PC-3 (cell line): ENCODE results near the gene RGS7. TPM values are rescaled to one million over a fixed set of nuclear protein-coding genes. Genes with fewer than 3 reads are reported as not detected.
A peak's percentile ranks its signal among the peaks of the same experiment; 100 is the strongest.

ENCODE experiments used
- ATAC-seq: fragments of 200-7000 bp; cut with Tn5 transposase; 2 replicates; pipeline ENCODE4 v1.9.1; 2020; ENCODE audit warnings: mild to moderate bottlenecking, moderate library complexity
- BruUV-seq: library from RNA; stranded (reverse); fragments of 400-500 nt; replicated peaks from 2 replicates; lab custom pipeline; 2021; lab: Mats Ljungman, UMichigan
- CTCF ChIA-PET: fragments of 300-600 bp; sonication (Branson Sonifier 250); formaldehyde crosslinking; loops from one replicate; lab custom pipeline; 2022; ENCODE audit warnings: antibody characterized with exemption; lab: Charles Lee
- POLR2A ChIA-PET: fragments of 300-600 bp; sonication (Branson Sonifier 250); formaldehyde crosslinking; loops from one replicate; lab custom pipeline; 2022; ENCODE audit warnings: antibody characterized with exemption; ENCODE audit not compliant: unreplicated experiment; lab: Charles Lee
- DNase-seq: peaks from one replicate; pipeline ENCODE4 v3.0.0-alpha.2; 2015
- H2AFZ ChIP-seq: fragments of 300-600 bp; sonication (generic); 2 replicates; pipeline ENCODE4 v1.6.0; 2016; ENCODE audit warnings: antibody characterized with exemption, low read length
- H3F3A ChIP-seq: fragments of 300-600 bp; sonication (generic); one replicate; pipeline ENCODE4 v1.6.0; 2017; ENCODE audit warnings: antibody characterized with exemption, low read length, control low read depth, mild to moderate bottlenecking; ENCODE audit not compliant: unreplicated experiment
- H3K27ac ChIP-seq: fragments of 300-600 bp; sonication (generic); 2 replicates; pipeline ENCODE4 v1.5.1; 2016; ENCODE audit warnings: mild to moderate bottlenecking, low read length
- H3K27me3 ChIP-seq: fragments of 300-600 bp; sonication (generic); 2 replicates; pipeline ENCODE4 v1.6.1; 2016; ENCODE audit warnings: low read length, mixed read lengths
- H3K36me3 ChIP-seq: fragments of 300-600 bp; sonication (generic); 2 replicates; pipeline ENCODE4 v1.6.1; 2016; ENCODE audit warnings: low read depth, mixed run types, low read length, mixed read lengths
- H3K4me1 ChIP-seq: fragments of 300-600 bp; sonication (generic); 2 replicates; pipeline ENCODE4 v1.5.1; 2016; ENCODE audit warnings: low read length; ENCODE audit not compliant: insufficient read depth
- H3K4me2 ChIP-seq: fragments of 300-600 bp; sonication (generic); 2 replicates; pipeline ENCODE4 v1.6.0; 2016; ENCODE audit warnings: low read length
- H3K4me3 ChIP-seq: fragments of 300-600 bp; sonication (generic); 2 replicates; pipeline ENCODE4 v1.5.1; 2016; ENCODE audit warnings: mild to moderate bottlenecking, low read length, mixed read lengths
- H3K79me2 ChIP-seq: fragments of 300-600 bp; sonication (generic); 2 replicates; pipeline ENCODE4 v1.6.1; 2017; ENCODE audit warnings: low read length, mixed read lengths
- H3K9ac ChIP-seq: fragments of 300-600 bp; sonication (generic); 2 replicates; pipeline ENCODE4 v1.6.0; 2016; ENCODE audit warnings: mild to moderate bottlenecking, low read length
- H3K9me2 ChIP-seq: fragments of 300-600 bp; sonication (generic); replicated peaks from 2 replicates; pipeline ENCODE4 v1.6.1; 2016; ENCODE audit warnings: mixed run types, low read length, mixed read lengths
- H3K9me3 ChIP-seq: fragments of 300-600 bp; sonication (generic); 2 replicates; pipeline ENCODE4 v1.6.1; 2016; ENCODE audit warnings: low read length, mixed read lengths
- H4K20me1 ChIP-seq: fragments of 300-600 bp; sonication (generic); 2 replicates; pipeline ENCODE4 v1.6.1; 2016; ENCODE audit warnings: low read length, mixed read lengths
- EZH2 ChIP-seq: fragments of 300-600 bp; sonication (generic); IDR thresholded peaks from one replicate; pipeline ENCODE4 v1.6.1; 2017; ENCODE audit warnings: antibody characterized with exemption, mild to moderate bottlenecking, low read length; ENCODE audit not compliant: unreplicated experiment
- EZH2phosphoT487 ChIP-seq: fragments of 300-600 bp; sonication (generic); IDR thresholded peaks from 2 replicates; pipeline ENCODE4 v1.6.1; 2018; ENCODE audit warnings: mild to moderate bottlenecking, antibody characterized with exemption, low read length, borderline replicate concordance
- intact Hi-C: fragments of 100-400 bp; cut with micrococcal nuclease; formaldehyde crosslinking; loops from 2 replicates; pipeline ENCODE4 v1.9.0; 2023
- total RNA-seq: library from RNA; depleted of rRNA; stranded (reverse); fragments of >200 nt; gene quantifications from 2 replicates; pipeline ENCODE4 v1.2.3, GENCODE V29; 2014
- TF ChIP-seq, protein P1 (sequence below): fragments of 300-600 bp; sonication (generic); conservative IDR thresholded peaks from 2 replicates; pipeline ENCODE4 v1.5.1; 2017; ENCODE audit warnings: antibody characterized with exemption, low read depth, mild to moderate bottlenecking, low read length

Gene RGS7
- total RNA-seq, 1 experiment from 2014 or later, result 0.15 TPM

DNA sequence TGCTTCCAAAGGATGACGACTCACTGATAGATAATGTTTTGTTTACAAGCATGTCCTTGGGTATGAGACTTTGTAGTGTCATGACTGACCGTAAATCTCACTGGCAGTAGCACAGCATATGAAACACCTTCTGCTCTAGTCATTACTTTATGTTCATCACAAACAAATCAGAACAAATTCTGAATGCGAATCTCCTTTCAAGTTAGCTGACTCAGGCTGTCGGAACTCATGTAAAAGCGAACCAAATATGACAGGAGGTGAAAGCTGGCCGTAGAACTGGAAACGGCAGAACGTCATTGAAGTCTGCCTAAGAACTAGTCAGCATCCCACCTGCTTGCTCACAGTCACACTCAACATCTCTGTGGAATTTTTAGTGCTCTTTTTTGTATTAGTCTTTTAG lies 143.9 kb downstream of the RGS7 start:
- CTCF ChIA-PET, result interaction anchor here (0.7 kb wide), 1 partner anchor 383 kb away, joined by 3 read pairs; no protein-coding TSS in a partner anchor
- H3F3A ChIP-seq, result no peaks in the 10 kb centered on the region
- no peaks in the 10 kb centered on the region for H3K9me2 ChIP-seq
- H3K9ac ChIP-seq, result no peak overlapping the region
- H3K4me1 ChIP-seq, result peaks cover 9% of the 10 kb centered on the region; the same call in 1 of the 2 replicates
- H4K20me1 ChIP-seq, result no peaks in the 10 kb centered on the region
- H3K9me3 ChIP-seq, result no peaks in the 10 kb centered on the region
- H3K36me3 ChIP-seq, result no peaks in the 10 kb centered on the region
- POLR2A ChIA-PET, result no interaction called here
- peak overlapping the region; percentile 5; the same call in 1 of the 2 replicates for H3K4me3 ChIP-seq
- peaks cover 41% of the 10 kb centered on the region for H3K27me3 ChIP-seq
- TF ChIP-seq EZH2, result no peak
- H3K4me2 ChIP-seq, result peak overlapping the region; percentile 55
- ATAC-seq (peak; percentile 68), DNase-seq (peak; percentile 92)
- intact Hi-C loops, result no loop called here
- H3K79me2 ChIP-seq, result no peaks in the 10 kb centered on the region
- H3K27ac ChIP-seq, result no peak overlapping the region
- no TSS peak for BruUV-seq
- peak overlapping the region; percentile 1 for H2AFZ ChIP-seq

DNA sequence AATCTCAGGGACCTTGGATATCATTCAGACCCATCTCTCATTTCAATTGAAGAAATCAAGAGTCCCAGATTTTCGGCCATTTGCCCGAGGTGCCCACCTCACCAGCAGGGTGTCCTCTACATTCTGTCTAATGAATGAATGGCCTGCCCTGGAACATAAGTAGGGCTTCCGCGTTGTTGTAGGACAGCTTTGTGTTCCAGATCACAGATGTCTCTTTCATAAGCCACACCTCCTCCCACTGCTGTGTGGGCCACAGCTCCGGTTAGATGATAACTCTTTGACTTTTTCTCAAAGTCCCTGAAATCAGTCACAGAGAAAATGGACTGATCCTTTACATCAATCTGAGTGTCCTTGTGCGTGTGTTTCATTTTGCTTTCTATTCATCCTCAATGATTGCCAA lies 144.4 kb downstream of the RGS7 start:
- H3K79me2 ChIP-seq, result no peaks in the 10 kb centered on the region
- no peaks in the 10 kb centered on the region for H3K9me2 ChIP-seq
- H3K27ac ChIP-seq, result no peak overlapping the region
- no peak for TF ChIP-seq EZH2phosphoT487
- TF ChIP-seq, protein P1, sequence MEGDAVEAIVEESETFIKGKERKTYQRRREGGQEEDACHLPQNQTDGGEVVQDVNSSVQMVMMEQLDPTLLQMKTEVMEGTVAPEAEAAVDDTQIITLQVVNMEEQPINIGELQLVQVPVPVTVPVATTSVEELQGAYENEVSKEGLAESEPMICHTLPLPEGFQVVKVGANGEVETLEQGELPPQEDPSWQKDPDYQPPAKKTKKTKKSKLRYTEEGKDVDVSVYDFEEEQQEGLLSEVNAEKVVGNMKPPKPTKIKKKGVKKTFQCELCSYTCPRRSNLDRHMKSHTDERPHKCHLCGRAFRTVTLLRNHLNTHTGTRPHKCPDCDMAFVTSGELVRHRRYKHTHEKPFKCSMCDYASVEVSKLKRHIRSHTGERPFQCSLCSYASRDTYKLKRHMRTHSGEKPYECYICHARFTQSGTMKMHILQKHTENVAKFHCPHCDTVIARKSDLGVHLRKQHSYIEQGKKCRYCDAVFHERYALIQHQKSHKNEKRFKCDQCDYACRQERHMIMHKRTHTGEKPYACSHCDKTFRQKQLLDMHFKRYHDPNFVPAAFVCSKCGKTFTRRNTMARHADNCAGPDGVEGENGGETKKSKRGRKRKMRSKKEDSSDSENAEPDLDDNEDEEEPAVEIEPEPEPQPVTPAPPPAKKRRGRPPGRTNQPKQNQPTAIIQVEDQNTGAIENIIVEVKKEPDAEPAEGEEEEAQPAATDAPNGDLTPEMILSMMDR, result no peak
- no peak for TF ChIP-seq EZH2
- H3K27me3 ChIP-seq, result peaks cover 46% of the 10 kb centered on the region
- no TSS peak for BruUV-seq
- ATAC-seq, result peak; percentile 12; the same call in 1 of the 2 replicates
- intact Hi-C loops, result no loop called here
- no peaks in the 10 kb centered on the region for H3K36me3 ChIP-seq
- H3F3A ChIP-seq, result no peaks in the 10 kb centered on the region
- ChIA-PET POLR2A (no interaction called here), CTCF (no interaction called here)
- peaks cover 9% of the 10 kb centered on the region; the same call in 1 of the 2 replicates for H3K4me1 ChIP-seq
- no peak for DNase-seq
- H3K9ac ChIP-seq, result no peak overlapping the region
- H3K4me3 ChIP-seq, result peak overlapping the region; percentile 5; the same call in 1 of the 2 replicates
- H2AFZ ChIP-seq, result peak overlapping the region; percentile 1; the same call in 1 of the 2 replicates
- H4K20me1 ChIP-seq, result no peaks in the 10 kb centered on the region
- peak overlapping the region; percentile 55 for H3K4me2 ChIP-seq
- no peaks in the 10 kb centered on the region for H3K9me3 ChIP-seq

DNA sequence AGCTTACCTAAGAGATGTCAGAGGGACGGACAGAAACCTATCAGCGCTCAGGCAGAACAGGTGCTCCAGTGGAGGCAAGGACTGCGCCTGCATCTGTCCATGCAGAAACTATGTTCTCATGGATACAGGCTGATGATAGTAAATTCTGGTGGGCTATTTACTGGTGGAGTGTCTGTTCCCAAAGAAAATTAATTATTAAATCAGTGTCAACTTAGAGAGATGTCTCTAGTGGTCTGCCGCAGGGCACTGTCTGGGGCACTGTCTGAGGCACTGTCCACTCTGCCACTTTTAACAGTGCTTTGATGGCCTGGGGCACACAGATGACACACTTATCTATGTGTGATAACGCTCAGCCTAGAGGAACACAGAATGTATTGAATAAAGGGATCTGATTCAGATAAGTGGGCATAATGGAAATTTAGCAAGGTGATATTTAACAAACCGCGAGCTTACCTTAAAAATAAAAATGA lies 148.1 kb downstream of the RGS7 start:
- peaks cover 76% of the 10 kb centered on the region for H3K27me3 ChIP-seq
- H3K4me1 ChIP-seq, result peaks cover 9% of the 10 kb centered on the region; the same call in 1 of the 2 replicates
- ChIA-PET CTCF (no interaction called here), POLR2A (no interaction called here)
- intact Hi-C loops, result no loop called here
- H3K36me3 ChIP-seq, result no peaks in the 10 kb centered on the region
- TF ChIP-seq, protein P1, result no peak
- no peak for TF ChIP-seq EZH2
- no peak; the same call in 1 of the 2 replicates for TF ChIP-seq EZH2phosphoT487
- H3K9me3 ChIP-seq, result no peaks in the 10 kb centered on the region
- no peaks in the 10 kb centered on the region for H3F3A ChIP-seq
- no TSS peak for BruUV-seq
- DNase-seq (no peak), ATAC-seq (no peak)
- no peak overlapping the region for H2AFZ ChIP-seq
- H3K79me2 ChIP-seq, result no peaks in the 10 kb centered on the region
- H3K9me2 ChIP-seq, result no peaks in the 10 kb centered on the region
- H3K27ac ChIP-seq, result no peak overlapping the region
- H3K4me2 ChIP-seq, result peak overlapping the region; percentile 3; the same call in 1 of the 2 replicates
- no peaks in the 10 kb centered on the region for H4K20me1 ChIP-seq
- 0 out of 2 replicates have a peak overlapping the region, but pooled peaks have one; percentile 8 for H3K4me3 ChIP-seq
- no peak overlapping the region for H3K9ac ChIP-seq
